ENCODE data around the gene CELF5. TPM values are rescaled to one million over a fixed set of nuclear protein-coding genes. Genes with fewer than 3 reads are reported as not detected.
A peak's percentile ranks its signal among the peaks of the same experiment; 100 is the strongest.

The CELF5 gene
- total and polyA plus RNA-seq, 2 experiments from 2014 or later, result 5.6 to 10.6 TPM

- no peak for TF ChIP-seq REST (IDR thresholded peaks at IDR 0.05; ENCODE audit: unreplicated experiment)
- TF ChIP-seq ZNF331 (CRISPR knock-in tag; IDR thresholded peaks at IDR 0.05; ENCODE audit: low read depth), result no peak
- no peak for TF ChIP-seq ETS1 (IDR thresholded peaks at IDR 0.05)
Measured at GRCh38 chr19:3313199-3313575, 88.7 kb downstream of the CELF5 start (continued).

GRCh38 chr19:3314962-3315675 is 90.7 kb downstream of the CELF5 start:
- DNase-seq (ENCODE audit: low spot score), result no peak
- no peak overlapping the region for H3K4me3 ChIP-seq
- peak overlapping the region; percentile 59; the same call in 1 of the 2 replicates for H2AFZ ChIP-seq
- no peaks in the 10 kb centered on the region for H3K9me2 ChIP-seq (ENCODE audit: insufficient read depth)
- Mint-ChIP-seq H3K27ac (no peak overlapping the region), H3K4me1 (no peaks in the 10 kb centered on the region; the same call in 2 of the 3 replicates), H3K36me3 (ENCODE audit: low read depth) (no peaks in the 10 kb centered on the region; the same call in 2 of the 3 replicates), H3K9me3 (peaks cover 3% of the 10 kb centered on the region; the same call in 1 of the 3 replicates), H3K4me3 (no peak overlapping the region), H3K27me3 (ENCODE audit: insufficient read depth, low read depth, poor library complexity) (peaks cover 15% of the 10 kb centered on the region)
- H3K36me3 ChIP-seq (ENCODE audit: insufficient read depth), result no peaks in the 10 kb centered on the region
- H3K27me3 ChIP-seq (ENCODE audit: insufficient read depth), result peaks cover 3% of the 10 kb centered on the region; the same call in 1 of the 2 replicates
- H3K79me2 ChIP-seq (replicated peaks; ENCODE audit: insufficient read depth), result no peaks in the 10 kb centered on the region
- ATAC-seq, result no peak
- no peak overlapping the region for H3K27ac ChIP-seq (ENCODE audit: low read depth)
- TF ChIP-seq EZH2 (IDR thresholded peaks at IDR 0.05; ENCODE audit: low read depth, unreplicated experiment) (no peak), JUNB (IDR thresholded peaks at IDR 0.05; ENCODE audit: unreplicated experiment) (no peak), EZH2phosphoT487 (IDR thresholded peaks at IDR 0.05; ENCODE audit: unreplicated experiment) (no peak)
- no peaks in the 10 kb centered on the region for H3K4me1 ChIP-seq (ENCODE audit: insufficient read depth)
- no peak overlapping the region for H3K4me2 ChIP-seq
- H4K20me1 ChIP-seq (replicated peaks; ENCODE audit: insufficient read depth), result no peaks in the 10 kb centered on the region
- no peaks in the 10 kb centered on the region for H3F3A ChIP-seq (replicated peaks; ENCODE audit: low read depth)

GRCh38 chr19:3315676-3315973 is 91.2 kb downstream of the CELF5 start:
- Mint-ChIP-seq H3K27me3 (ENCODE audit: insufficient read depth, low read depth, poor library complexity) (peaks cover 12% of the 10 kb centered on the region), H3K9me3 (no peaks in the 10 kb centered on the region)
- ATAC-seq, result no peak
- TF ChIP-seq EZH2phosphoT487 (IDR thresholded peaks at IDR 0.05; ENCODE audit: unreplicated experiment), result no peak
- TF ChIP-seq JUNB (IDR thresholded peaks at IDR 0.05; ENCODE audit: unreplicated experiment), result no peak
- no peak for TF ChIP-seq POLR2AphosphoS5 (IDR thresholded peaks at IDR 0.05; ENCODE audit: low read depth)
- TF ChIP-seq ZNF331 (CRISPR knock-in tag; IDR thresholded peaks at IDR 0.05; ENCODE audit: low read depth), result no peak
- TF ChIP-seq CTCF (conservative IDR thresholded peaks at IDR 0.05; ENCODE audit: low read depth in 2 of 2), result no peak
- TF ChIP-seq REST (IDR thresholded peaks at IDR 0.05; ENCODE audit: unreplicated experiment), result no peak
- no peak for TF ChIP-seq STAT1 (IDR thresholded peaks at IDR 0.05; ENCODE audit: unreplicated experiment)

More at GRCh38 chr19:3315676-3315973, 91.2 kb downstream of the CELF5 start:
- H3K27ac ChIP-seq (ENCODE audit: low read depth), result no peak overlapping the region
- no peak overlapping the region for H3K4me3 ChIP-seq
- no peaks in the 10 kb centered on the region for H3K4me1 ChIP-seq (ENCODE audit: insufficient read depth)
- no peak for DNase-seq (ENCODE audit: low spot score)
- H3K27ac Mint-ChIP-seq, result no peak overlapping the region
- no peak overlapping the region for H2AFZ ChIP-seq
- H3K4me1 Mint-ChIP-seq, result no peaks in the 10 kb centered on the region; the same call in 2 of the 3 replicates
- no peaks in the 10 kb centered on the region for H3K79me2 ChIP-seq (replicated peaks; ENCODE audit: insufficient read depth)
- no peaks in the 10 kb centered on the region for H3K36me3 Mint-ChIP-seq (ENCODE audit: low read depth)
- no peaks in the 10 kb centered on the region for H3K36me3 ChIP-seq (ENCODE audit: insufficient read depth)
- no peak overlapping the region for H3K4me2 ChIP-seq
- no peaks in the 10 kb centered on the region for H3K27me3 ChIP-seq (ENCODE audit: insufficient read depth)
- H3F3A ChIP-seq (replicated peaks; ENCODE audit: low read depth), result no peaks in the 10 kb centered on the region
- no peaks in the 10 kb centered on the region for H3K9me2 ChIP-seq (ENCODE audit: insufficient read depth)
- no peaks in the 10 kb centered on the region for H4K20me1 ChIP-seq (replicated peaks; ENCODE audit: insufficient read depth)
- H3K4me3 Mint-ChIP-seq, result no peak overlapping the region

Data from GM23338 (cell line).